Tibial nerve (tissue), 4 donors: ENCODE measurements around the gene DNASE1L1. TPM values are rescaled to one million over a fixed set of nuclear protein-coding genes. Genes with fewer than 3 reads are reported as not detected.

Experiments
- DNase-seq, 2 donors: peaks; one replicate each; pipeline ENCODE4 v3.0.0-alpha.2; 2019; ENCODE audit warnings: low spot score in 2 of 2
- H3K27ac ChIP-seq, 4 donors: fragments of 200-600 bp; sonication (generic) in 3 of 4; one replicate each; pipeline ENCODE4 v1.5.1; 2017 to 2019; ENCODE audit warnings: mild to moderate bottlenecking in 1 of 4
- H3K27me3 ChIP-seq, 2 donors: fragments of 200-600 bp; sonication (generic) in 1 of 2; one replicate each; pipeline versions ENCODE4 v1.5.1 to v1.6.0; 2017 to 2019
- H3K36me3 ChIP-seq, 3 donors: fragments of 200-600 bp; sonication (generic); one replicate each; pipeline ENCODE4 v1.5.1; 2018 to 2019
- H3K4me1 ChIP-seq, 4 donors: fragments of 200-600 bp; sonication (generic) in 3 of 4; one replicate each; pipeline ENCODE4 v1.5.1; 2017 to 2019
- H3K4me3 ChIP-seq, 4 donors: fragments of 200-600 bp; sonication (generic) in 3 of 4; one replicate each; pipeline ENCODE4 v1.5.1; 2017 to 2019; ENCODE audit warnings: mild to moderate bottlenecking in 1 of 4, moderate library complexity in 1 of 4
- H3K9me3 ChIP-seq, 4 donors: fragments of 200-600 bp; sonication (generic) in 3 of 4; one replicate each; pipeline ENCODE4 v1.5.1; 2017 to 2019
- EP300 ChIP-seq, 2 donors: sonication (generic); formaldehyde crosslinking; IDR thresholded peaks; one replicate each; pipeline ENCODE4 v1.6.1; 2017; ENCODE audit warnings: antibody characterized with exemption in 2 of 2, mild to moderate bottlenecking in 1 of 2
- POLR2A ChIP-seq, 2 donors: fragments of 450-650 bp; IDR thresholded peaks; one replicate each; pipeline ENCODE4 v1.6.1; 2017; ENCODE audit warnings: antibody characterized with exemption in 2 of 2, mild to moderate bottlenecking in 2 of 2, moderate library complexity in 2 of 2
- WGBS, 2 donors: methylation state at CpG; one replicate each; pipeline ENCODE4 v1.1.5; 2018; 5-methylcytosine and 5-hydroxymethylcytosine counted together
- total RNA-seq, 4 donors: library from RNA; depleted of rRNA; stranded (reverse); fragments of >200 nt; gene quantifications; one replicate each; pipeline ENCODE4 v1.1.0, GENCODE V29; 2016
- TF ChIP-seq, protein P1 (sequence below), 5 experiments: fragments of 200-600 bp in 3 of 5; fragments of 450-650 bp in 2 of 5; sonication (generic) in 3 of 5; IDR thresholded peaks; one replicate each; pipeline ENCODE4 v1.5.1; 2016 to 2019; ENCODE audit warnings: antibody characterized with exemption in 5 of 5, mild to moderate bottlenecking in 3 of 5, moderate library complexity in 2 of 5

The DNASE1L1 gene
- total RNA-seq, 4 donors from 2014 or later, result 21.4 to 36.0 (median 28.6) TPM

DNA sequence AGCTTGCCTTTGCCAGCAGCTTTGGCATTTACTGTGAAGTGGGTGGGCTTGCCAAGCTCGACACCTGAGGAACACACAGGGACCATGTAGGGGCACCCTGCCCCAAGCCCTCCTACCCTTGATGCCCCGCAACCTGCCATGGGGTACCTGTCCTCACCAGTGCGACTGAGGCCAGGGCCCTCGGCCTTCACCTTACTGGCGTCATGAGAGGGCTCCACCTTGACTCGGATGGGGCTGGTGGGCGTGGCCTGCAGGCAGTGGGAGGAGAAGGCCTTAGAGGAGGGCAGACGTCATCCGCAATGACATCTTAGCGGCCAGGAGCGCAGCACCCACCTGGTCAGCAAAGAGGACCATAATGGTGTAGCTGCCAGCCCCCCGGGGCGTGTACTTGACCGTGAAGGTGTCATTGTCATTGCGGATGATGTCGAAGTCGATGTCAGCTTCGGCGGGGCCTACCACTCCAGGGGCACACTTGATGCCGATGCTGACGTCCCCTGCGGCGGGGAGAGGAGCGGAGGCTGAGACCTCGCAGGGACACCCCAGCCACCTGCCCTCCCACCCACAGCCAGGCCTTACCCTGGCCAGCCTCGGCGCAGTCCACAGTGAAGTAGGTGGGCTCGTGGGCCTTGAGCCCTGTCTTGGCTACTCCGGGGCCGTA lies 46.8 kb downstream of the DNASE1L1 start:
- 82 to 99% methylated on average over 10 to 16 of the region's 30 CpGs for WGBS, 2 donors
- Histone ChIP-seq H3K4me1 (peaks cover 0 to 16% (median 5%) of the 10 kb centered on the region in 4 donors), H3K4me3 (no peak overlapping the region), H3K9me3 (no peaks in the 10 kb centered on the region), H3K27me3 (no peaks in the 10 kb centered on the region), H3K36me3 (peaks cover 0 to 93% (median 21%) of the 10 kb centered on the region in 3 donors), H3K27ac (peak overlapping the region in 1 of 4 donors; percentile 43)
- DNase-seq, result no peak
- TF ChIP-seq, protein P1, sequence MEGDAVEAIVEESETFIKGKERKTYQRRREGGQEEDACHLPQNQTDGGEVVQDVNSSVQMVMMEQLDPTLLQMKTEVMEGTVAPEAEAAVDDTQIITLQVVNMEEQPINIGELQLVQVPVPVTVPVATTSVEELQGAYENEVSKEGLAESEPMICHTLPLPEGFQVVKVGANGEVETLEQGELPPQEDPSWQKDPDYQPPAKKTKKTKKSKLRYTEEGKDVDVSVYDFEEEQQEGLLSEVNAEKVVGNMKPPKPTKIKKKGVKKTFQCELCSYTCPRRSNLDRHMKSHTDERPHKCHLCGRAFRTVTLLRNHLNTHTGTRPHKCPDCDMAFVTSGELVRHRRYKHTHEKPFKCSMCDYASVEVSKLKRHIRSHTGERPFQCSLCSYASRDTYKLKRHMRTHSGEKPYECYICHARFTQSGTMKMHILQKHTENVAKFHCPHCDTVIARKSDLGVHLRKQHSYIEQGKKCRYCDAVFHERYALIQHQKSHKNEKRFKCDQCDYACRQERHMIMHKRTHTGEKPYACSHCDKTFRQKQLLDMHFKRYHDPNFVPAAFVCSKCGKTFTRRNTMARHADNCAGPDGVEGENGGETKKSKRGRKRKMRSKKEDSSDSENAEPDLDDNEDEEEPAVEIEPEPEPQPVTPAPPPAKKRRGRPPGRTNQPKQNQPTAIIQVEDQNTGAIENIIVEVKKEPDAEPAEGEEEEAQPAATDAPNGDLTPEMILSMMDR (IDR thresholded peaks at IDR 0.05), result no peak
- TF ChIP-seq EP300 (IDR thresholded peaks at IDR 0.05) (no peak), POLR2A (IDR thresholded peaks at IDR 0.05) (no peak)

DNA sequence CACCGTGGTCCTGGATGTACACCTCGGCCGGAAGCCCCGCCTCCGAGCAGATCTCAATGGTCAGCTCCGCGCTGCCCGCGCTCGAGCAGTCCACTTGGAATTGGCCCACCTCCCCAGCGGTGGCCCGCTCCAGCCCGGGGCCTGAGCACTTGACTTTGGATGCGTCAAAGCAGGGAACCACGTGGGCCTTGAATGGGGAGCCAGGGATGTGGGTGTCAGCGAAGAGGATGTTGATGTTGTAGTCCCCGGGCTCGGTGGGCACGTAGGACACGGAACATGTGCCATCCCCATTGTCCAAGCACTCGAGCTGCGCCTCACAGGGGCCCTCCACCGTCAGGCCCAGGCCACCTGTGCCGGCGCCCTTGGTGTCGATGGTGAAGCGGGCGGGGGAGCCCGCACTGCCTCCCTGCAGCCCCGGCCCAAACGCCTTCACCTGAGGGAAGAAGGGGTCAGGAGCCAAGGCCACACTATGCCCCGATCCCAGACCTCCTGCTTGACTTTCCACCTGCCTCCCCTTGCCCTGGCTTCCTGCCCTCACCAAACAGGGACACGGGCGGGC lies 48.8 kb downstream of the DNASE1L1 start:
- Histone ChIP-seq H3K4me1 (no peaks in the 10 kb centered on the region), H3K36me3 (peaks cover 0 to 94% (median 12%) of the 10 kb centered on the region in 3 donors), H3K27me3 (no peaks in the 10 kb centered on the region), H3K27ac (no peak overlapping the region), H3K9me3 (no peaks in the 10 kb centered on the region), H3K4me3 (no peak overlapping the region)
- TF ChIP-seq, protein P1 (IDR thresholded peaks at IDR 0.05), result no peak
- TF ChIP-seq EP300 (IDR thresholded peaks at IDR 0.05) (no peak), POLR2A (IDR thresholded peaks at IDR 0.05) (no peak)
- DNase-seq, result no peak
- 90 to 93% methylated on average over 15 to 28 of the region's 34 CpGs for WGBS, 2 donors

DNA sequence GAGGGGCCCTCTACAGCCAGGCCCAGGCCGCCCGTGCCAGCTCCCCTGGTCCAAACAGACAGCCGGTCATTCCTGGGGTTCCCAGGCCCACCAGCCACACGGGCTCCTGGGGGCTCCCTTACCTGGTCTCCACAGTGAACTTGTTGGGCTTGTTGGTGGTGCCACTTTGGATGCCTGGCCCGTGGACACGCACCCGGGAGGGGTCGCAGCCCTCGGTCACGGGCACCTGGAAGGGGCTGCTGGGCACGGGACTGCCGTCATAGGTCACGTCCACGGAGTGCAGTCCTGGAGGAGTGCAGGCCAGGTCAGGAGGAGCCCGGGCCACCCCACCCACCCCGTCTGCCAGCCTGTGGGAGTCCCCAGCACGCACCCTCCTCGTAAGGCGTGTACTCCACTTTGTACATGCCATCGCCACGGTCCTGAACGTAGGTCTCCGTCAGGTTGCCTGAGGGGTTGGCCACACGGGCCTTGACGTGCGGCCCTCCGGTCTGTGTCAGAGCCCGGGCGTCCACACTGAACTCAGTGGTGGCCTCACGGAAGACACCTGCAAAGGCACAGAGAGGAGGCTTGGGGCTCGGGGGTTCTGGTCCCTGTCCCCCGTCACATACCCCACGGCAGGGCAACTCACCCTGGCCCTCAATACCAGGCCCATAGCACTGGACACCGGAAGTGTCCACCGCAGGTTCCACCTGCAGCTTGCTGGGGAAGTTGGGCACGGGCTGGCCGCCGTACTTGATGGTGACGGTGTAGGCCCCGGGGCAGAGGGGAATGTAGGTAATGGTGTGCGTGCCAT lies 49.5 kb downstream of the DNASE1L1 start:
- DNase-seq, result no peak
- WGBS, 2 donors, result 93% methylated on average over 3 to 39 of the region's 41 CpGs
- H3K4me3 ChIP-seq, result no peak overlapping the region
- peak overlapping the region in 1 of 4 donors; percentile 5 for H3K27ac ChIP-seq
- no peaks in the 10 kb centered on the region for H3K9me3 ChIP-seq
- no peaks in the 10 kb centered on the region for H3K27me3 ChIP-seq
- TF ChIP-seq EP300 (IDR thresholded peaks at IDR 0.05) (no peak), POLR2A (IDR thresholded peaks at IDR 0.05) (no peak)
- TF ChIP-seq, protein P1 (IDR thresholded peaks at IDR 0.05), result no peak
- H3K4me1 ChIP-seq, result no peaks in the 10 kb centered on the region
- peaks cover 0 to 94% (median 12%) of the 10 kb centered on the region in 3 donors for H3K36me3 ChIP-seq

DNA sequence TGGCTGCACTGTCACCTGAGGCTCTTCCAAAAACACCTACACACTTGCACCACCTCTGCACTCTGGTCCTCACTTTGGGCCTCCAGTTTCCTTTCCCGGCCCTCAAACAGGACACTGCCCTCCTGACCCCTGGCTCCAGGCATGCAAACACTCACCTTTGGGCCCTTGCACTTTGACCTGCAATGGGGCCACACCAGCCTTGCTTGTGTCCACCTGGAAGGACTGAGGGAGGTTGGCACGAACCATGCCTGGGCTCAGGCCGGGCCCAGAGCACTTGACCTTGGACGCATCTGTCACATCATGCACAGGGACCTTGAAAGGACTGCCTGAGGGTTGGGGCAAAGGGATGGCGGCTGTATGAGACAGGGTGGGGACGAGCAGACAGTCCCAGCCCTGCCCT lies 50.2 kb downstream of the DNASE1L1 start:
- no peak for TF ChIP-seq EP300 (IDR thresholded peaks at IDR 0.05)
- TF ChIP-seq POLR2A (IDR thresholded peaks at IDR 0.05), result no peak
- TF ChIP-seq, protein P1 (IDR thresholded peaks at IDR 0.05), result no peak
- H3K4me1 ChIP-seq, result no peaks in the 10 kb centered on the region
- no peaks in the 10 kb centered on the region for H3K27me3 ChIP-seq
- WGBS, 2 donors, result 83 to 92% methylated on average over 6 of the region's 6 CpGs
- H3K4me3 ChIP-seq, result no peak overlapping the region
- H3K27ac ChIP-seq, result no peak overlapping the region
- H3K9me3 ChIP-seq, result no peaks in the 10 kb centered on the region
- peaks cover 0 to 94% (median 12%) of the 10 kb centered on the region in 3 donors for H3K36me3 ChIP-seq
- no peak for DNase-seq

DNA sequence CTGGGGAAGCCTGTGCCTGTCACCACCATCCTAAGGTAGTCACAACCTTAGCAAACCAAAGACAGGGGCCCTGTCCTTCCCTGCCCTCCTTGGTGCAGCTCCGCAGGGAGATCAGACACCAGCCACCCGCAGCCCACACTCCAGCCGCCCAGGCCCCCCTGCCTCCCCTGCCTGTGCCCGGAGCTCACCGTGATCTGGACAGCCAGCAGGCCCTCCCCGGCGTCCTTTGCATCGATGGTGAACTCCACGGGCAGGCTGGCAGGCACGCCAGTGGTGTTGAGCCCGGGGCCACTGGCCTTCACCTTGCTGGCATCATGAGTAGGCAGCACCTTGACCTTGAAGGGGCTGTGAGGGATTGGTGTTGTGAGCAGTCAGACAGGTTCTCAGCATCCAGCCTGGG lies 51.0 kb downstream of the DNASE1L1 start:
- Histone ChIP-seq H3K27me3 (no peaks in the 10 kb centered on the region), H3K9me3 (no peaks in the 10 kb centered on the region), H3K4me3 (no peak overlapping the region), H3K4me1 (no peaks in the 10 kb centered on the region), H3K36me3 (peaks cover 0 to 96% (median 12%) of the 10 kb centered on the region in 3 donors), H3K27ac (no peak overlapping the region)
- 83 to 87% methylated on average over 3 to 11 of the region's 11 CpGs for whole genome bisulfite sequencing, 2 donors
- DNase-seq, result no peak
- TF ChIP-seq, protein P1 (IDR thresholded peaks at IDR 0.05), result no peak
- TF ChIP-seq EP300 (IDR thresholded peaks at IDR 0.05) (no peak), POLR2A (IDR thresholded peaks at IDR 0.05) (no peak)
